Activated gamma-delta T cell treated with Interleukin-2 at 50 U/mL for 16 hours (primary cell): ENCODE data around the gene MARCHF7.
"Not testable (repeated sequence)": the region's sequence is repeated elsewhere in the genome, so short reads cannot be mapped to it uniquely, and the experiment has no call there.

Experiments
- DNase-seq: peaks from one replicate; pipeline ENCODE4 v3.0.0-alpha.2; 2020

The MARCHF7 gene, protein sequence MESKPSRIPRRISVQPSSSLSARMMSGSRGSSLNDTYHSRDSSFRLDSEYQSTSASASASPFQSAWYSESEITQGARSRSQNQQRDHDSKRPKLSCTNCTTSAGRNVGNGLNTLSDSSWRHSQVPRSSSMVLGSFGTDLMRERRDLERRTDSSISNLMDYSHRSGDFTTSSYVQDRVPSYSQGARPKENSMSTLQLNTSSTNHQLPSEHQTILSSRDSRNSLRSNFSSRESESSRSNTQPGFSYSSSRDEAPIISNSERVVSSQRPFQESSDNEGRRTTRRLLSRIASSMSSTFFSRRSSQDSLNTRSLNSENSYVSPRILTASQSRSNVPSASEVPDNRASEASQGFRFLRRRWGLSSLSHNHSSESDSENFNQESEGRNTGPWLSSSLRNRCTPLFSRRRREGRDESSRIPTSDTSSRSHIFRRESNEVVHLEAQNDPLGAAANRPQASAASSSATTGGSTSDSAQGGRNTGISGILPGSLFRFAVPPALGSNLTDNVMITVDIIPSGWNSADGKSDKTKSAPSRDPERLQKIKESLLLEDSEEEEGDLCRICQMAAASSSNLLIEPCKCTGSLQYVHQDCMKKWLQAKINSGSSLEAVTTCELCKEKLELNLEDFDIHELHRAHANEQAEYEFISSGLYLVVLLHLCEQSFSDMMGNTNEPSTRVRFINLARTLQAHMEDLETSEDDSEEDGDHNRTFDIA

DNA sequence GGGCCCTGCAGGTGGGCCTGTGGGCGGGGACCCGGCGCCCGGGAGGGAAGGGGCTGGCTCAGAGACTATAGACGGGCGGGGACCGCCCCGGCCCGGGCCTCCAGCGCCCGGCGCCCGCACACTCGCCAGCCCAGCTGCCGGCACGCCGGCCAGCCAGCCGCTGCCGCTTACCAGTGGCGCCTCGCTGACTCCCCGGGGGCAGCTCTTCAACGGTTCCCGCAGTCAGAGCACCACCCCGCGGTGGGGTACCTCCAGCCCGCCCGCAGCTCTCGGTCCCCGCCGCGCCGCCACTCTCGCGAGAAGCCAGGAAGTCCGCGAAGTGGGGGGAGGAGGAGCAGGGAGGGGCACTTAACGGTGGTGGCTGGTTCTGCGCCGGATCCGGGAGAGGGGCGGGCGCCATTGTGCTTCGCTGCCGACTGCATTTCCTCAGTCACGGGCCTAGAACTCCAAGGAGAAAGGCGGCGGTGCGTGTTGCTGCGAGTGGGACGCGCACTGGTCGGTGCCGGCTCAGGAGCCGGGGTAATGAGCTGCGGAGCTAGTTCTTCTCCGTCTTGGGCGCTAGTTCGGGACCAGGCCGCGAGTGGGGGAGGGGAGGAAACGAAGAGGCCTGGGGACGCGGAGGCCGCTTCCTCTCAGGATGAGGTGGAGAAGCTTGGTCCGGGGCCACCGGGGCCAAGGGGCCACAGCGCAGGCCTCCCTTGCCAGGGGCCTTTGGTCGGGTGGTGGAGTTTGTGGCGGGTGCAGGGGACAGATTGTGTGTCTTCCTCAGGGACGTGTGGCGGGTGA is at the start of gene MARCHF7:
Gene MARCHF7 (plus strand): TSS at position 364 of the 786 bp plus-strand sequence. CDS start 16,517 bp downstream, outside the sequence.
- DNase-seq: peak; percentile 97

DNA sequence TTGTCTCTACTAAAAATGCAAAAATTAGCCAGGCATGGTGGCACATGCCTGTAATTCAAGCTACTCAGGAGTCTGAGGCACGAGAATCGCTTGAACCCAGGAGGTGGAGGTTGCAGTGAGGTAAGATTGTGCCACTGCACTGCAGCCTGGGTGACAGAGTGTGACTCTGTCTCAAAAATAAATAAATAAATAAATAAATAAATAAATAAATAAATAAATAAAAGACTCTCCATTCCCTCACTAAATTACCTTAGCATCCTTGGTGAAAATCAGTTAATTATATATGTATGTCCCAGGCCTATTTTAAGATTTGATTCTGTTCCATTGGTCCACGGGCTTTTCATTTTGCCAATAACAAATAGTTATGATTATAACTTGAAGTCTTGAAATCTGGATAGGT is 44.9 kb upstream of the MARCHF7 start:
- not testable (repeated sequence) for DNase-seq

DNA sequence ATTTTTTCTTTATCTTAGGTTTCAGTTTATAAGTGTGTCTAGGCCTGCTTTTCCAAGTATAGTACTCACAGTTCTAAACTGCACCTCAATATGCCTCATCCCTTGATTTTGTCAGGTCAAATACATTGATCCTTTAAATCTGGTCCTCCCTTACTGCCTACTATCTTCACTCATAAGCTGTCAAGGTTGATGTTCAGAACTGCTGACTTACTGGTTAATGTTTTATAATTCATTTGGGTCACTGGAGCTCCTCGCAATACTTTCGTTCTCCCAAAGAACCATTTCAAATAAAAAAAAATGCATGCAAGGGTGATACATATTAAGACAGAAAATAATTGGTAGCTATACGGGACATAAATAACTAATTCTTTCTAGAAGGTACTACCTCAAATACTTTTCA is 41.3 kb upstream of the MARCHF7 start:
- DNase-seq: no peak

DNA sequence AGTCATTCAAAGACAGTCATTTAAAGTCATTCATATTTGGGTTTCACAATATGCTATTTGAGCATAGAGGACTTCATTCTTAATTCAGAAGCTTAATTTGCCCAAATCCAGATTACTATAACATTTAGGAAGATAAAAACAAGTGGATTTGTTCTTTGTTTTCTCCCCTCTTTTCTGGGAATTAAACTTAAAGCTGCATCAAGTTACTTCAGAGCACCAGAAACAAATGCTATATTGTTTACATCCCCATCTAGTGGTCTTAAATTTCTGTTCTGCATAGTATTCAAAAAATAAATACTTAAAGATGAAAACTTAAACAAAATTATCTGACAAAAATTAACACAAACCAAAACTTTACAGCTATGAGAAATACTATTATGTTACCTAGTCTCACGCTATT is 34.7 kb upstream of the MARCHF7 start:
- DNase-seq: no peak

DNA sequence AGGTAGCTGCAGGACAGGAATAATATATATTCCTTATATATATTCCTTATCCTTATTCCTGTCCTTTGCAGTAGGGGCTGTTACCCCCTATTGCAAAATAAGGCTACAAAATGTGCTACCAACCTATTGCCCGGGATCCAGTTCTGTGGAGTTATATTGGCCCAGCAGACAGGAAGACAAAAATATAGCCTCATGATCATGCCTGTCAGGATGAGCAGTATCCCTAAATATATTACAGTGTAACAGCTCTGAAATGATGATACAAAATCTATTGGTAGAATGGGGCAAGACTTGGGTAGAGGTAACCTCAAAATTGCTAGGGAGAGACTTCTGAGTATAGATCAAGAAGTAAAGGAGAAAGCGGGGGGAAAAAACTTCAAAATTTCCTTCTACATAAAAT is 31.6 kb upstream of the MARCHF7 start:
- no peak for DNase-seq

DNA sequence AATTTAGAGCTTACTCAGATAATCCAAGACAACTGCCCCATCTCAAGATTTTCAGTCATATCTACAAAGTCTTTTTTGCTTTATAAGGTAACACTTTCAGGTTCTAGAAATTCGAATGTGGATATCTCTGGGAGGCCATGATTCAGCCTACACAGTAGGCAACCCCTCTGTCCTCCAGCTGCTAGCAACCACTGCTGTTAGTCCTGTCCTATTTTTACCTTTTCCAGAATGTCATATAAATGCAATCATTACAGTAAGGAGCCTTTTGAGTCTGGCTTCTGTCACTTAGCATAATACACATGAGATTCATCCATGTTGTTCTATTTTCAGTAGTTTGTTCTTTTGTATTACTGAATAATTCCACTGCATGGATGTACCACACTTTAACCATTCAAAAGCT is 28.5 kb upstream of the MARCHF7 start:
- DNase-seq: no peak

DNA sequence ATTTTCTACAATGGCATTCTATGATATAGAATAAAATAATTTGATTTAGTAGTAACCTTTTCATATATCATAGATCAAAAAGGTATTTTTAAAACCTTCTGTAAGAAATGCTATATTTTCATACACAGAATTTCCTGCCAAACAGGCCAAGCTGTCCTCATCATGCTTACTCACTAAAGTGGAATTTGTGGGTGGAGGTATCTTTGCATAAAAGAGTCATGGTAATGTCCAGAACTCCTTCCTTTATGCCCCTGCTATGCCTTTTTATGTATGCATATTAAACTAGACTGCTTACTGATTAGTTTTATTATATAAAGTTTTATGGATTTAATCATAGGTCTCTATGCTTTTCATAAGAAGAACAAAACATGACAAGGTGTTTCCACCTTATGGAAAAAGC is 27.5 kb upstream of the MARCHF7 start:
- DNase-seq: no peak

DNA sequence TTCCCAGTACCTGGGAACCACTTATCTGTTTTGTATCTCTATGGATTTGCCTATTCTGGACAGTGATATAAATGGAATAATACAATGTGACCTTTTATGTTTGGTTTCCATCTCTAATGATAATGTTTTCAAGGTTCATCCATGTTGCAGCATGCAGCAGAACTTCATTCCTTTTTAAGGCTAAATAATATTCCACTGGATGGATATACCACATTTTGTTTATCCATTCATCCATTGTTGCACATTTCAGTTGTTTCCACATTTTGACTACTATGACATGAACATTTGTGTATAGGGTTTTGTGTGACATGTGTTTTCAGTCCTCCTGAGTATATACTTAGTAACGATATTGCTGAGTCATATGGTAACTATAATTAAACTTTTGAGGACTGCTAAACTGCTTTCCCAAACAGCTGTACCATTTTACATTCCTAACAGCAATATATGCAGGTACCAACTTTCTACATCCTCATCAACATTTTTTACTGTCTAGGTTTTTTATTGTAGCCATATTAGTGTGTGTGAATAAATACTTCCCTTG is 17.7 kb upstream of the MARCHF7 start:
- DNase-seq: no peak

DNA sequence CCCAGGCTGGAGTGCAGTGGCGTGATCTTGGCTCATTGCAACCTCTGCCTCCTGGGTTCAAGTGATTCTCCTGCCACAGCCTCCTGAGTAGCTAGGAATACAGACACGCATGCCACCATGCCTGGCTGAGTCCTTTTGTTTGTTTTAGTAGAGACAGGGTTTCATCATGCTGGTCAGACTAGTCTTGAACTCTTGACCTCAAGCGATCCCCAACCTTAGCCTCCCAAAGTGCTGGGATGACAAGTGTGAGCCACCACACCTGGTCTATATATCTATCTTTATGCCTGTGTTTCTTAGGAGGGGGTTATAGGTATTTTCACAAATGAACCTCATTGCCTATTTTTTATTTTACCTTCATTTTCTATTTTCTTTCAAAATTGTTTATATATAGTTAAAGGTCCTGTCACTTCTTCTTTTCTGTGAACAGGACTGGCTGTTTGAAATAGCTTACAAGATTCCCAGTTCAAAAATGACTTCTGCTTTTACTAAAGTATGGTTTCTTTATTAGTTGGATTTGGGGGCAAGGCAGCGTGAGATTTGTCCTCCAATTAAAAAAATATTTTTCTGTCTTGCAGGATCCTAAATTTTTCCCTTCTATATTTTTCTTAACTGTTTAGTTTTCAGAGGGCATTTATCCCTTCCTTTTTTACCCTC is 16.4 kb upstream of the MARCHF7 start:
- no peak for DNase-seq

DNA sequence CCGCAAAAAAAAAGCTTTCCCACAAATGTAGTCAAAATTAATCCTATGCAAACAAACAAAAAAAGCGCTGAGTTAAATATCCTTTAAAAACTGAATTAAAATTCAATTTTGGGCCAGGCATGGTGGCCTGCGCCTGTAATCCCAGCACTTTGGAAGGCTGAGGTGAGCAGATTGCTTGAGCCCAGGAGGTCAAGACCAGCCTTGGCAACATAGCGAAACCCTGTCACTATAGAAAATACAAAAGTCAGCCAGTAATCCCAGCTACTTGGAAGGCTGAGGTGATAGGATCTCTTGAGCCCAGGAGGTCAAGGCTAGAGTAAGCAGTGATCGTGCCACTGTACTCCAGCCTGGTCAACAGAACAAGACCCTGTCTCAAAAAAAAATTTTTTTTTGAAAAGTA is 8.8 kb upstream of the MARCHF7 start:
- DNase-seq: no peak

DNA sequence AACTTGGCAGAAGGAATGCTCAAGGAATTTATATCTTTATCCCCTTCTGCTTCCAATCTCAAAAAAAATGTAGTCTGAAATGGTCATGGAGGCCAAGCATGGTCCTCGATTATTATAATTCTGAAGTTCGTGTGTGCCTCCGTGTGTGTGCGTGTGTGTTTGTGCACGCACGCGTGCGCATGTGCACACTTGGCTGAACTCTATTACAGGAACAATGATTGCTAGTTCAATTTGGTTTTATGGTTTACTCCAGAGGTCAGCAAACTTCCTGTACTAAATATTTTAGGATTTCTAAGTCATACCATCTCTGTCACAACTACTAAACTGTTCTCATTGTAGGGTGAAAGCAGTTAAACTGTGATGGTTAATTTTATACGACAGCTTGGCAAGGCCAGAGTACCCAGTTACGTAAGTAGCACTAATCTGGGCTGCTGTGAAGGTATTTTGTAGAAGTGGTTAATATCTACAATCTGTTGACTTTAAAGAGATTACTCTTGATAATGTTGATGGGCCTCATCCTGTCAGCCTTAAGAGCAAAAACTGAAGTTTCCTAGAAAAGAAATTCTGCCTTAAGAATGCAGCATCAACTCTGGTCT is 5.8 kb upstream of the MARCHF7 start:
- no peak for DNase-seq

DNA sequence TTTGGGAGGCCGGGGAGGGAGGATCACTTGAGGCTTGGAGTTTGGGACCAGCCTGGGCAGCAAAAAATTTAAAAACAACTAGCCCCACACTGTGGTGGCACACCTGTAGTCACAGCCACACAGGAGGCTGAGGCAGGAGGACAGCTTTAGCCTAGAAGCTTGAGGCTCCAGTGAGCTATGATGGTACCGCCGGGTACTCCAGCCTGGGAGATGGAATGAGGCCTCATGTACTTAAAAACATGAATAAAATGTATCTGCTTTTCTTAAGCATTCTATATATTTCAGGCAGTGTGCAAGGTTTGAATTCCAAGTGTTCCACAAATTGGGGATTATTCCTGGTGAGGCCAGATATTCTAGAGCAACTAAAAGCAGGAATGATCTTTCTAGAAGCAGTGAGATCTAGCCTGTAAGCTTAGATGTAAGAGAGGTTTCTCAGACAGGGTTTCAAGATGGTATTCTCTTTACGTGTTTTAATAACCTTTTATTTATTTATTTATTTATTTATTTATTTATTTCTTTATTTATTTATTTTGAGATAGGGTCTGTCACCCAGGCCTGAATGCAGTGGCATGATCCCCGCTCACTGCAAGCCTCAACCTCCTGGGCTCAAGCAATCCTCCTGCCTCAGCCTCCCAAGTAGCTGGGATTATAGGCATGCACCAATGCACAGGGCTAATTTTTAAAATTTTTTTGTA is 4.1 kb upstream of the MARCHF7 start:
- DNase-seq: no peak

DNA sequence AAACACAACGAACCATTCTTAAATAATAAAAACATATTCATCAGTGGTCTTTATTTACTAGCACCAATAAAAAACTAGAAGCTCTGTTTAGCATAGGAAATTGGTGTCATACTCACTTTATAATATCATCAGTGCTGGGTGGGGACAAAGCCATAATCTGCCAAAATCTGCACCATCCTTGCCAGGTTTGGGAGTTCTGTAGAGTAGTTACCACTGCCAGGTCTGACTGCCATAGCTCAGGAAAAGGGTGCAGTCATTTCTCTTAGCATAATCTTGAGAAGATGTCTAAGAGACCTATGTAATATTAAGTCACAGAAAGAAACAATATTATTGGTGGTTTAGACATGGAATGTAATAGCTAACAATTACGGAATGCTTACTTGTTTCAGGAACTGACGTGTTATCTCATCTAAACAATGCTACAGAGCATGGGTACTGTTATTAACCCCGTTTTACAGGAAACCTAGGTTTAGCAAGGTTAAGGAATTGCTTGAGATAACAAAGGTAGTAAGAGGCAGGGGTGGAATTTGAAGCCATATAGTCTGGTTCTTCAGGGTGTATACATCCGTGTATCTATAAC is 1.6 kb upstream of the MARCHF7 start:
- DNase-seq: no peak

DNA sequence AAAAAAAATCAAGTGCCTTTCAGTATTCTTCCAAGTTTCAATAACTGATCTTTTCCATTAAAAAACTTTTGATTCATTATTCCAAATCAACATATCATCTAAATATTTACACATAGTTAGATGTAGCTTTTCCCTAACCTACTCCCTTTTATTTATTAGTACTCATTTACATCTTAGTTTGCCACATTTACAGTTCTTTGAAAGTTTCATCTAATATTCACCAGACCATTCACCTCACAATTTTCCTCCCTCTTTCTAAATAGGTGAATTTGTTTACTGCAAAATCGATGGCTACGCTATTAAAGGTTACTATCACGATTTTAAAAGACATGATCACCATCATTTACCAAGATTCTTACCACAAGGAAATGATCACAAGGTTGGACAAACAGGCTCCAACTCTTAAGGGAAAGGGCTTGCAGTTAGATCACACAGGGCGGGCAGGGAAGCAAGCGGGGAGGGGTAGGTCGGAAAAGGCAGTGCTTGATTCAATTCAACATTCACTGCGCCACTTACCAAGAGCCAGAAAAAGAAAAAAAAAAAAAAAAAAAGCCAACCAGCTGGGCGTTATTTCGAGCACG is 654 bp upstream of the MARCHF7 start:
- DNase-seq: no peak

DNA sequence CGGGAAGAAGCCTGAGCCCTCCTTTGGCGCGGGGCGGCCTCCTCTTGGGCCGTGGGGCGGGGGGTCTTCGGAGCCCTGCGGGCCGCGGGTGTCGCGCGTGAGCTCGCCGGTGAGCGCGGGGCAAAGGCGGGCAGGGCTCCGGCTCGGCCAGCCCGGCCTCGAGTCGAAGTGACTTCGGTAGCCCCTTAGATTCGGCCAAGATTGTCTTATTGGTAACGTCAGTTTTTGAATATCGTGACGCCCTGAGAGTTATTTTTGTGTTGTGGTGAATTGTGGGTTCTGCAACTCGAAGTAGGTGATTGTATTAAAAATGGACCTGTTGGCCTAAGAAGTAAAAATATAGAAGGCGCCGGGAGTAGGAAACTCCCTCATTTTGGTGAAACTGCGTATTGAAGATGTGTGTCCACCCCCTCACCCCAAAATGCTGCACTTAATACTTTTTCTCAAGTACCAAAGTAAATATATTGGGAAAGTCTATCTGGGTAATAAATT is 669 bp downstream of the MARCHF7 start:
- no peak for DNase-seq

DNA sequence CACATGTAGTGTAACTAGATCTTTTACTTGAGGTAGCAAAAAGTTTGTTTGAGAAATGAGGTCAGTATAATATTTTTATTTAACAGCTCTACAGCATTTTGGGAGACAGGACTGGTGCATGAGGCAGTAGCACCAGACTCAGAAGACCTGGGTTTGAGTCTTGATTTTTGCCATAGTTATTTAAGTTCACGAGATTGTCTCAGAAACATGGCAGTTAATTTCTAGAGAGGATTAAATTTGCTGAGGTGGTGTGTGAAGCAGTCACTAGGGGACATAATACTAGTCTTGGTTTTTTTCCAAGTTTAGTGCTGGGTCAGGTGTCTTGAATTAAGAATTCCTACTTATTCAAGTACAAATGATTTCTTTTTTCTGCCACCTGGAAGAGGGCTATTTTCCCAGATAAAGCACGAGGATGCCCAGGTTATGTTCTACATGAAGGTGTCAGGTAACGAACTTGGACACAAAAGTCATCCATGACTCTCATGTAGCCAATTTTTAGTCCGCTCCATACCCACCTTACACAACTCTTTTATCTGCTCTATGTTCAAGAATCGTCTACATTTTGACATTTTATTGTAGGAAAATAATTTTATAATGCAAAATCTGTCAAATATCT is 1.4 kb downstream of the MARCHF7 start:
- DNase-seq: no peak

DNA sequence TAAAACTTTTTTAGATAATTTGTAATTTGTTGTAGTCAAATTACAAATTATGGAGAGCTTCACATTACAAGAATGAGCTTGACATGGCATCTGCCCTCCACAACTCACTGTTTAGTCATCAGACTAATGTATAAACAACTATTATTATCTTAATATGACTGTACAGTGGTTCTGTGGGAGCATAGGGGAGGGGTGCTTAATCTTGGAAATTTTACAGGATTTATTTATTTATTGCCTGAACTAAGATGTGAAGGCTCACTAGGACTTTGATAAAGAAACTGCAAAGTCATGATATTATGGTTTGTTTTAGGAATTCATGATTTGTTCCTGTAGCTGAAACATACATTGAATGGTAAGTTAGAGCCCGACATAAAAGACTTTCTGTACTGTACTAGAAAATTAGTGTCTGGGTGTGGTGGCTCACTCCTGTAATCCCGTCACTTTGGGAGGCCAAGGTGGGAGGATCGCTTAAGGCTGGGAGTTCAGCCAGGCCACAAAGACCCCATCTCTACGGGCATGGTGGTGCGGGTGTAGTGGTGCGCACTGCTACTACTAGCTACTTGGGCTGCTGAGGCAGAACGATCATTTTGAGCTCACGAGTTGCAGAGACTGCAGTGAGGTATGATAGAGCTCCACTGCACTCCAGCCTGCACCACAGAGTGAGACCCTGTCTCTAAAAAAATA is 2.1 kb downstream of the MARCHF7 start:
- DNase-seq: no peak

DNA sequence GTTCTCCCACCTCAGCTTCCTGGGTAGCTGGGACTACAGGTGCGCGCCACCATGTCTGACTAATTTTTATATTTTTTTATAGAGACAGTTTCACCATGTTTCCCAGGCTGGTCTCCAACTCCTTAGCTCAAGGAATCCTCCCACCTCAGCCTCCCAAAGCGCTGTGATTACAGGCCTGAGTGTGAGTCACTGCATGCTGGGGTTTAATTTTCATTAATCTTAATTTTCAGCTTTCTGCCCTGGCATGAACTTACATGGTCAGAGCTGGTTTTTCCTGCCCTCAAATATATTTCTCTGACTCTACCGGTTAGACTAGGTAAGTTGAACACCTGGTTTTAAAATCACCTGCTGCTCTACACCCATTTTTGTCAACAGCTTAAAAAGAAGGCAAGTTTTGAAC is 3.1 kb downstream of the MARCHF7 start:
- DNase-seq: no peak

DNA sequence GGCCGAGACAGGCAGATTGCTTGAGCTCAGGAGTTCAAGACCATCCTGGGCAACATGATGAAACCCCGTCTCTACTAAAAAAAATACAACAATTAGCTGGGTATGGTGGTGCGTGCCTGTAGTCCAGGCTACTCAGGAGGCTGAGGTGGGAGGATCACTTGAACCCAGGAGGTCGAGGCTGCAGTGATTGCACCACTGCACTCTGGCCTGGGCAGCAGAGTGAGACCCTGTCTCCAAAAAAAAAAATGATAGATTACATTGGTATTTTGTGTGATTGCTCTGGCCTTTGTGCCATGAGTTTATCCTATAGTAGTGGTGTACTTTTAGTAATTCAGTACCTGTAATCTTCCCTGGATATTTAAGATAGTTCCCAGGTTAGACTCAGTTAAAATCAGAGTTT is 4.1 kb downstream of the MARCHF7 start:
- DNase-seq: not testable (repeated sequence)

DNA sequence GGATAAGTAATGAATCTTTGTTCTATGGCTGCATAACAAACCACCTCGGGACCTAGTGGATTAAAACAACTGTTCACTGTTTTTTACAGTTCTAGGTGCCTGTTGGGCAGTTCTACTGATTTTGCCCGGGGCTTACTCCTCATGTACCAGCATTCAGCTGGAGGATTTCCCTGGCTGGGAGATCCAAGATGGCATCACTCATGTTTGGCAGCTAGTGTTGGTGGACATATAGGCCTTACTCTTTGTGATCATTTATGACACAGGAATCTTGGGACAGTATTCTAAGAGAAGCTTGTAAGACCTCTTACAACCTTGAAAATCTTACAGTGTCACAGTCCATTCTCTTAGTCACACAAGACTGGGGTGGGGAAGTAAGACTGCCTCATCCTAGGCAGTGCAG is 4.6 kb downstream of the MARCHF7 start:
- DNase-seq: no peak
